SK-N-SH treated with all-trans-retinoic acid at 6 μM for 48 hours (cell line): ENCODE data around the gene TAX1BP1.
"Not testable (repeated sequence)": the region's sequence is repeated elsewhere in the genome, so short reads cannot be mapped to it uniquely, and the experiment has no call there.

Source experiments
- ATAC-seq: fragments of 200-7000 bp; cut with Tn5 transposase; 3 replicates; pipeline ENCODE4 v1.9.1; 2020; ENCODE audit warnings: mild to moderate bottlenecking, moderate library complexity
- ARNTL ChIP-seq: fragments of 450-650 bp; formaldehyde crosslinking; IDR thresholded peaks from 2 replicates; pipeline ENCODE4 v1.5.0; 2020; ENCODE audit warnings: low read depth, mild to moderate bottlenecking, moderate library complexity, borderline replicate concordance
- BACH2 ChIP-seq: fragments of 250-450 bp; sonication (Bioruptor Pico); IDR thresholded peaks from 2 replicates; pipeline ENCODE4 v1.9.0; 2021; ENCODE audit warnings: mild to moderate bottlenecking, borderline replicate concordance
- CSDC2 ChIP-seq: fragments of 250-450 bp; sonication (Bioruptor Pico); IDR thresholded peaks from 2 replicates; pipeline ENCODE4 v1.5.0; 2020; ENCODE audit warnings: mild to moderate bottlenecking, moderate library complexity
- ESRRG ChIP-seq: fragments of 250-450 bp; sonication (Bioruptor Pico); IDR thresholded peaks from 2 replicates; pipeline ENCODE4 v1.6.1; 2021; ENCODE audit warnings: mild to moderate bottlenecking
- GLIS3 ChIP-seq: fragments of 250-450 bp; sonication (Bioruptor Pico); IDR thresholded peaks from 2 replicates; pipeline ENCODE4 v1.5.0; 2020; ENCODE audit warnings: mild to moderate bottlenecking, moderate library complexity
- ISL1 ChIP-seq: fragments of 250-450 bp; sonication (Bioruptor Pico); IDR thresholded peaks from 2 replicates; pipeline ENCODE4 v2.1.2; 2022; ENCODE audit warnings: mild to moderate bottlenecking, moderate library complexity
- PATZ1 ChIP-seq: fragments of 250-450 bp; sonication (Bioruptor Pico); IDR thresholded peaks from 2 replicates; pipeline ENCODE4 v1.8.0; 2020; ENCODE audit warnings: mild to moderate bottlenecking, moderate library complexity, borderline replicate concordance
- PPARA ChIP-seq: fragments of 250-450 bp; sonication (Bioruptor Pico); IDR thresholded peaks from 2 replicates; pipeline ENCODE4 v1.5.0; 2020; ENCODE audit warnings: mild to moderate bottlenecking, borderline replicate concordance
- RARB ChIP-seq: fragments of 250-450 bp; sonication (Bioruptor Pico); IDR thresholded peaks from 2 replicates; pipeline ENCODE4 v1.8.0; 2021; ENCODE audit warnings: mild to moderate bottlenecking, moderate library complexity
- TCF4 ChIP-seq: fragments of 250-450 bp; sonication (Bioruptor Pico); IDR thresholded peaks from 2 replicates; pipeline ENCODE4 v1.8.0; 2021; ENCODE audit warnings: mild to moderate bottlenecking, moderate library complexity, borderline replicate concordance
- TOX ChIP-seq: fragments of 250-450 bp; sonication (Bioruptor Pico); IDR thresholded peaks from 2 replicates; pipeline ENCODE4 v1.8.0; 2021; ENCODE audit warnings: mild to moderate bottlenecking, moderate library complexity, borderline replicate concordance
- ZC3H10 ChIP-seq: fragments of 250-450 bp; sonication (Bioruptor Pico); IDR thresholded peaks from 2 replicates; pipeline ENCODE4 v1.5.1; 2021; ENCODE audit warnings: mild to moderate bottlenecking, moderate library complexity
- ZFP3 ChIP-seq: fragments of 250-450 bp; sonication (Bioruptor Pico); IDR thresholded peaks from 2 replicates; pipeline ENCODE4 v1.5.0; 2020; ENCODE audit warnings: mild to moderate bottlenecking, moderate library complexity
- ZFP30 ChIP-seq: fragments of 450-650 bp; formaldehyde crosslinking; IDR thresholded peaks from 2 replicates; pipeline ENCODE4 v1.5.0; 2022; ENCODE audit warnings: mild to moderate bottlenecking, moderate library complexity
- ZNF565 ChIP-seq: fragments of 450-650 bp; formaldehyde crosslinking; conservative IDR thresholded peaks from 2 replicates; pipeline ENCODE4 v1.5.0; 2020; ENCODE audit warnings: low read depth, mild to moderate bottlenecking, moderate library complexity
- ZNF70 ChIP-seq: fragments of 450-650 bp; formaldehyde crosslinking; IDR thresholded peaks from 2 replicates; pipeline ENCODE4 v1.5.0; 2020; ENCODE audit warnings: mild to moderate bottlenecking, moderate library complexity
- ZNF8 ChIP-seq: fragments of 450-650 bp; formaldehyde crosslinking; IDR thresholded peaks from 2 replicates; pipeline ENCODE4 v1.5.0; 2020; ENCODE audit warnings: mild to moderate bottlenecking, moderate library complexity
- TF ChIP-seq, protein P1 (sequence below): fragments of 250-450 bp; sonication (Bioruptor Pico); IDR thresholded peaks from 2 replicates; pipeline ENCODE4 v1.5.1; 2021; ENCODE audit warnings: mild to moderate bottlenecking, moderate library complexity
- TF ChIP-seq, protein P2 (sequence below): fragments of 250-450 bp; sonication (Bioruptor Pico); IDR thresholded peaks from 2 replicates; pipeline ENCODE4 v1.5.1; 2020; ENCODE audit warnings: low read depth, mild to moderate bottlenecking, moderate library complexity

TAX1BP1 gene

GRCh38 chr7:27850531-27850930, 110.6 kb downstream of the TAX1BP1 start:
- TF ChIP-seq BACH2 (CRISPR knock-in tag) (no peak), ISL1 (no peak), TCF4 (no peak), RARB (CRISPR knock-in tag) (no peak)
- TF ChIP-seq, protein P1, sequence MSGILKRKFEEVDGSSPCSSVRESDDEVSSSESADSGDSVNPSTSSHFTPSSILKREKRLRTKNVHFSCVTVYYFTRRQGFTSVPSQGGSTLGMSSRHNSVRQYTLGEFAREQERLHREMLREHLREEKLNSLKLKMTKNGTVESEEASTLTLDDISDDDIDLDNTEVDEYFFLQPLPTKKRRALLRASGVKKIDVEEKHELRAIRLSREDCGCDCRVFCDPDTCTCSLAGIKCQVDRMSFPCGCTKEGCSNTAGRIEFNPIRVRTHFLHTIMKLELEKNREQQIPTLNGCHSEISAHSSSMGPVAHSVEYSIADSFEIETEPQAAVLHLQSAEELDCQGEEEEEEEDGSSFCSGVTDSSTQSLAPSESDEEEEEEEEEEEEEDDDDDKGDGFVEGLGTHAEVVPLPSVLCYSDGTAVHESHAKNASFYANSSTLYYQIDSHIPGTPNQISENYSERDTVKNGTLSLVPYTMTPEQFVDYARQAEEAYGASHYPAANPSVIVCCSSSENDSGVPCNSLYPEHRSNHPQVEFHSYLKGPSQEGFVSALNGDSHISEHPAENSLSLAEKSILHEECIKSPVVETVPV (CRISPR knock-in tag) = no peak
- TF ChIP-seq, protein P2, sequence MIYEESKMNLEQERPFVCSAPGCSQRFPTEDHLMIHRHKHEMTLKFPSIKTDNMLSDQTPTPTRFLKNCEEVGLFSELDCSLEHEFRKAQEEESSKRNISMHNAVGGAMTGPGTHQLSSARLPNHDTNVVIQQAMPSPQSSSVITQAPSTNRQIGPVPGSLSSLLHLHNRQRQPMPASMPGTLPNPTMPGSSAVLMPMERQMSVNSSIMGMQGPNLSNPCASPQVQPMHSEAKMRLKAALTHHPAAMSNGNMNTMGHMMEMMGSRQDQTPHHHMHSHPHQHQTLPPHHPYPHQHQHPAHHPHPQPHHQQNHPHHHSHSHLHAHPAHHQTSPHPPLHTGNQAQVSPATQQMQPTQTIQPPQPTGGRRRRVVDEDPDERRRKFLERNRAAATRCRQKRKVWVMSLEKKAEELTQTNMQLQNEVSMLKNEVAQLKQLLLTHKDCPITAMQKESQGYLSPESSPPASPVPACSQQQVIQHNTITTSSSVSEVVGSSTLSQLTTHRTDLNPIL (CRISPR knock-in tag) = no peak
- ATAC-seq = no peak

- ATAC-seq = not testable (repeated sequence)
Observed at GRCh38 chr7:27856703-27857485, 116.9 kb downstream of the TAX1BP1 start.

- no peak for TF ChIP-seq PPARA (CRISPR knock-in tag)
- no peak for TF ChIP-seq RARB (CRISPR knock-in tag)
- no peak for TF ChIP-seq PATZ1
- TF ChIP-seq CSDC2 = no peak
- TF ChIP-seq TCF4 = no peak
- no peak for TF ChIP-seq GLIS3 (CRISPR knock-in tag)
- no peak for TF ChIP-seq ISL1
- TF ChIP-seq, protein P2 (CRISPR knock-in tag) = no peak
- TF ChIP-seq, all 23 proteins: peak for 0
- ATAC-seq = no peak; the same call in 2 of the 3 replicates
Observed at GRCh38 chr7:27860800-27861199, 120.8 kb downstream of the TAX1BP1 start.

GRCh38 chr7:27861747-27862146, 121.8 kb downstream of the TAX1BP1 start:
- no peak; the same call in 2 of the 3 replicates for ATAC-seq
- TF ChIP-seq RARB (CRISPR knock-in tag) (no peak), ZNF70 (CRISPR knock-in tag) (no peak), PATZ1 (no peak), TOX (no peak), CSDC2 (no peak), GLIS3 (CRISPR knock-in tag) (no peak), ZC3H10 (no peak), ESRRG (CRISPR knock-in tag) (no peak), ZFP30 (CRISPR knock-in tag) (no peak), ZNF565 (CRISPR knock-in tag) (no peak), ARNTL (CRISPR knock-in tag) (no peak), BACH2 (CRISPR knock-in tag) (no peak), ZNF8 (CRISPR knock-in tag) (no peak), ZFP3 (CRISPR knock-in tag) (no peak)
- TF ChIP-seq, protein P1 (CRISPR knock-in tag) = no peak
- TF ChIP-seq, protein P2 (CRISPR knock-in tag) = no peak
